PC-3 (cell line): Measurements from ENCODE around the gene IGFBP4. TPM values are rescaled to one million over a fixed set of nuclear protein-coding genes. Genes with fewer than 3 reads are reported as not detected.

ENCODE experiments used
- ATAC-seq: fragments of 200-7000 bp; cut with Tn5 transposase; 2 replicates; pipeline ENCODE4 v1.9.1; 2020; ENCODE audit warnings: mild to moderate bottlenecking, moderate library complexity
- BruUV-seq: library from RNA; stranded (reverse); fragments of 400-500 nt; replicated peaks from 2 replicates; lab custom pipeline; 2021; lab: Mats Ljungman, UMichigan
- CTCF ChIA-PET: fragments of 300-600 bp; sonication (Branson Sonifier 250); formaldehyde crosslinking; loops from one replicate; lab custom pipeline; 2022; ENCODE audit warnings: antibody characterized with exemption; lab: Charles Lee
- POLR2A ChIA-PET: fragments of 300-600 bp; sonication (Branson Sonifier 250); formaldehyde crosslinking; loops from one replicate; lab custom pipeline; 2022; ENCODE audit warnings: antibody characterized with exemption; ENCODE audit not compliant: unreplicated experiment; lab: Charles Lee
- DNase-seq: peaks from one replicate; pipeline ENCODE4 v3.0.0-alpha.2; 2015
- H2AFZ ChIP-seq: fragments of 300-600 bp; sonication (generic); 2 replicates; pipeline ENCODE4 v1.6.0; 2016; ENCODE audit warnings: antibody characterized with exemption, low read length
- H3F3A ChIP-seq: fragments of 300-600 bp; sonication (generic); one replicate; pipeline ENCODE4 v1.6.0; 2017; ENCODE audit warnings: antibody characterized with exemption, low read length, control low read depth, mild to moderate bottlenecking; ENCODE audit not compliant: unreplicated experiment
- H3K27ac ChIP-seq: fragments of 300-600 bp; sonication (generic); 2 replicates; pipeline ENCODE4 v1.5.1; 2016; ENCODE audit warnings: mild to moderate bottlenecking, low read length
- H3K27me3 ChIP-seq: fragments of 300-600 bp; sonication (generic); 2 replicates; pipeline ENCODE4 v1.6.1; 2016; ENCODE audit warnings: low read length, mixed read lengths
- H3K36me3 ChIP-seq: fragments of 300-600 bp; sonication (generic); 2 replicates; pipeline ENCODE4 v1.6.1; 2016; ENCODE audit warnings: low read depth, mixed run types, low read length, mixed read lengths
- H3K4me1 ChIP-seq: fragments of 300-600 bp; sonication (generic); 2 replicates; pipeline ENCODE4 v1.5.1; 2016; ENCODE audit warnings: low read length; ENCODE audit not compliant: insufficient read depth
- H3K4me2 ChIP-seq: fragments of 300-600 bp; sonication (generic); 2 replicates; pipeline ENCODE4 v1.6.0; 2016; ENCODE audit warnings: low read length
- H3K4me3 ChIP-seq: fragments of 300-600 bp; sonication (generic); 2 replicates; pipeline ENCODE4 v1.5.1; 2016; ENCODE audit warnings: mild to moderate bottlenecking, low read length, mixed read lengths
- H3K79me2 ChIP-seq: fragments of 300-600 bp; sonication (generic); 2 replicates; pipeline ENCODE4 v1.6.1; 2017; ENCODE audit warnings: low read length, mixed read lengths
- H3K9ac ChIP-seq: fragments of 300-600 bp; sonication (generic); 2 replicates; pipeline ENCODE4 v1.6.0; 2016; ENCODE audit warnings: mild to moderate bottlenecking, low read length
- H3K9me2 ChIP-seq: fragments of 300-600 bp; sonication (generic); replicated peaks from 2 replicates; pipeline ENCODE4 v1.6.1; 2016; ENCODE audit warnings: mixed run types, low read length, mixed read lengths
- H3K9me3 ChIP-seq: fragments of 300-600 bp; sonication (generic); 2 replicates; pipeline ENCODE4 v1.6.1; 2016; ENCODE audit warnings: low read length, mixed read lengths
- H4K20me1 ChIP-seq: fragments of 300-600 bp; sonication (generic); 2 replicates; pipeline ENCODE4 v1.6.1; 2016; ENCODE audit warnings: low read length, mixed read lengths
- CTCF ChIP-seq: fragments of 300-600 bp; sonication (generic); conservative IDR thresholded peaks from 2 replicates; pipeline ENCODE4 v1.5.1; 2017; ENCODE audit warnings: antibody characterized with exemption, low read depth, mild to moderate bottlenecking, low read length
- EZH2 ChIP-seq: fragments of 300-600 bp; sonication (generic); IDR thresholded peaks from one replicate; pipeline ENCODE4 v1.6.1; 2017; ENCODE audit warnings: antibody characterized with exemption, mild to moderate bottlenecking, low read length; ENCODE audit not compliant: unreplicated experiment
- EZH2phosphoT487 ChIP-seq: fragments of 300-600 bp; sonication (generic); IDR thresholded peaks from 2 replicates; pipeline ENCODE4 v1.6.1; 2018; ENCODE audit warnings: mild to moderate bottlenecking, antibody characterized with exemption, low read length, borderline replicate concordance
- intact Hi-C: fragments of 100-400 bp; cut with micrococcal nuclease; formaldehyde crosslinking; loops from 2 replicates; pipeline ENCODE4 v1.9.0; 2023
- total RNA-seq: library from RNA; depleted of rRNA; stranded (reverse); fragments of >200 nt; gene quantifications from 2 replicates; pipeline ENCODE4 v1.2.3, GENCODE V29; 2014; rRNA removed

IGFBP4 gene
- total RNA-seq, 1 experiment from 2014 or later = 164 TPM

GRCh38 chr17:40503154-40503553 is 59.9 kb downstream of the IGFBP4 start:
- ATAC-seq = no peak
- H3K9me2 ChIP-seq = no peaks in the 10 kb centered on the region
- POLR2A ChIA-PET = no interaction called here
- H3K4me2 ChIP-seq = no peak overlapping the region
- CTCF ChIA-PET = interaction anchor here (0.6 kb wide), 1 partner anchor 27 kb away, joined by 7 read pairs; no protein-coding TSS in a partner anchor
- H3K27me3 ChIP-seq = no peaks in the 10 kb centered on the region
- BruUV-seq = no TSS peak
- no peak overlapping the region for H3K27ac ChIP-seq
- H3K79me2 ChIP-seq = peaks cover 38% of the 10 kb centered on the region
- peaks cover 9% of the 10 kb centered on the region; the same call in 1 of the 2 replicates for H4K20me1 ChIP-seq
- TF ChIP-seq EZH2phosphoT487 (no peak), CTCF (no peak), EZH2 (no peak)
- no peak overlapping the region for H3K4me3 ChIP-seq
- intact Hi-C loops = no loop called here
- no peaks in the 10 kb centered on the region for H3F3A ChIP-seq
- H3K9ac ChIP-seq = no peak overlapping the region
- peaks cover 10% of the 10 kb centered on the region for H3K4me1 ChIP-seq
- peaks cover 16% of the 10 kb centered on the region for H3K36me3 ChIP-seq
- H3K9me3 ChIP-seq = no peaks in the 10 kb centered on the region
- DNase-seq = no peak
- no peak overlapping the region for H2AFZ ChIP-seq

DNA sequence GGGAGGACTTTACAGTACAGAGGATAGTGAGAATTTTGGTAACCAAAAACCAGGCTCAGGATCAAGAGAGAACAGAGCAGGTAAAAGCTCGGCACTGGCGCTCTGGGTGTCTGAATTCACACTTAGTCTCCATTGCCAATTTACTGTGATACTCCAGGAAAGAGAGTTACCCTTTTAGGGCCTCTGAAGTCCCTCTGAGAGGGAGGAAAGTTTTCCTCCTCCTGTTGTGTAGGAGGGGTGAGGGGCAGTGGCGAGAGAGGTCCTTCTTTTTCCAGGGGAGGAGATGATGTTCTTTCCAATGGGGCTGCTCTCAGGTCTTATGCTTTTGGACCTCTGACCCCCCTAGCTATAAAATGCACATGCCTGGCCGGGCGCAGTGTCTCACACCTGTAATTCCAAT is 63.5 kb downstream of the IGFBP4 start:
- ChIA-PET POLR2A (no interaction called here), CTCF (no interaction called here)
- H3K4me1 ChIP-seq = peaks cover 26% of the 10 kb centered on the region
- H3K9me3 ChIP-seq = no peaks in the 10 kb centered on the region
- no peaks in the 10 kb centered on the region for H4K20me1 ChIP-seq
- H3K27me3 ChIP-seq = no peaks in the 10 kb centered on the region
- ATAC-seq (no peak), DNase-seq (no peak)
- no peak overlapping the region for H3K9ac ChIP-seq
- H2AFZ ChIP-seq = no peak overlapping the region
- peaks cover 4% of the 10 kb centered on the region; the same call in 1 of the 2 replicates for H3K79me2 ChIP-seq
- no peak overlapping the region for H3K27ac ChIP-seq
- no peak overlapping the region for H3K4me2 ChIP-seq
- no peak overlapping the region for H3K4me3 ChIP-seq
- no peaks in the 10 kb centered on the region for H3K36me3 ChIP-seq
- H3F3A ChIP-seq = no peaks in the 10 kb centered on the region
- no peaks in the 10 kb centered on the region for H3K9me2 ChIP-seq
- intact Hi-C loops = no loop called here
- no TSS peak for BruUV-seq
- TF ChIP-seq CTCF (no peak), EZH2phosphoT487 (no peak), EZH2 (no peak)

Other genes starting within 250 kb of the IGFBP4 start
- 6.0 and 12.1 TPM in 2 replicates for gene WIPF2, start 224.1 kb upstream of the IGFBP4 start, total RNA-seq
- gene CDC6, start 155.6 kb upstream of the IGFBP4 start, total RNA-seq = 48.9 and 58.3 TPM in 2 replicates
- 19.6 and 23.8 TPM in 2 replicates for gene RARA, start 134.3 kb upstream of the IGFBP4 start, total RNA-seq
- gene GJD3, start 78.7 kb upstream of the IGFBP4 start, total RNA-seq = not detected in 2 replicates
- 97.1 and 104 TPM in 2 replicates for gene TOP2A, start 25.6 kb upstream of the IGFBP4 start, total RNA-seq
- gene TNS4, start 58.2 kb downstream of the IGFBP4 start, total RNA-seq = 127 and 128 TPM in 2 replicates
- gene CCR7, start 122.0 kb downstream of the IGFBP4 start, total RNA-seq = 0.12 TPM in 1 of 2 replicates, not detected in the other
- 57.9 and 64.7 TPM in 2 replicates for gene SMARCE1, start 204.4 kb downstream of the IGFBP4 start, total RNA-seq
- gene KRT222, start 221.7 kb downstream of the IGFBP4 start, total RNA-seq = not detected in 2 replicates